DND-41 (cell line): ENCODE results near the gene KANSL1.
"Not testable (repeated sequence)": the region's sequence is repeated elsewhere in the genome, so short reads cannot be mapped to it uniquely, and the experiment has no call there.

ENCODE experiments used
- ATAC-seq: fragments of 200-7000 bp; cut with Tn5 transposase; 3 replicates; pipeline ENCODE4 v1.9.1; 2021; ENCODE audit warnings: low read depth; ENCODE audit not compliant: insufficient read depth
- DNase-seq: peaks from one replicate; pipeline ENCODE4 v3.0.0-alpha.2; 2020
- H2AFZ ChIP-seq: 2 replicates; pipeline ENCODE4 v1.6.0; 2012; ENCODE audit warnings: low read depth, low read length
- H3K27ac ChIP-seq: 2 replicates; pipeline ENCODE4 v1.5.1; 2012; ENCODE audit warnings: low read length, inconsistent platforms
- H3K27me3 ChIP-seq: fragments of 200-600 bp; sonication (generic); 2 replicates; pipeline ENCODE4 v1.6.0; 2012; ENCODE audit warnings: low read length, mild to moderate bottlenecking, inconsistent platforms; ENCODE audit not compliant: insufficient read depth, poor library complexity
- H3K36me3 ChIP-seq: 2 replicates; pipeline ENCODE4 v1.5.1; 2012; ENCODE audit warnings: low read length, inconsistent platforms; ENCODE audit not compliant: insufficient read depth
- H3K4me1 ChIP-seq: 2 replicates; pipeline ENCODE4 v1.5.1; 2012; ENCODE audit warnings: mild to moderate bottlenecking, low read length; ENCODE audit not compliant: insufficient read depth
- H3K4me2 ChIP-seq: 2 replicates; pipeline ENCODE4 v1.6.0; 2012; ENCODE audit warnings: mild to moderate bottlenecking, moderate library complexity, low read length, inconsistent platforms; ENCODE audit not compliant: insufficient read depth
- H3K4me3 ChIP-seq, 2 experiments: fragments of 200-600 bp in 1 of 2; shearing (Covaris generic) in 1 of 2; 2 replicates each; pipeline ENCODE4 v1.5.1; 2012 to 2016; ENCODE audit warnings: inconsistent platforms in 2 of 2, low read length in 2 of 2, mild to moderate bottlenecking in 2 of 2, low read depth in 1 of 2, moderate library complexity in 1 of 2
- H3K79me2 ChIP-seq: 2 replicates; pipeline ENCODE4 v1.6.0; 2012; ENCODE audit warnings: low read length, inconsistent platforms; ENCODE audit not compliant: insufficient read depth
- H3K9ac ChIP-seq: 2 replicates; pipeline ENCODE4 v1.6.0; 2012; ENCODE audit warnings: low read depth, mild to moderate bottlenecking, inconsistent platforms, low read length, moderate library complexity
- H3K9me3 ChIP-seq: 2 replicates; pipeline ENCODE4 v1.5.1; 2012; ENCODE audit warnings: low read length, moderate library complexity, mild to moderate bottlenecking, inconsistent platforms; ENCODE audit not compliant: insufficient read depth, severe bottlenecking
- H4K20me1 ChIP-seq: 2 replicates; pipeline ENCODE4 v1.6.0; 2012; ENCODE audit warnings: low read length; ENCODE audit not compliant: insufficient read depth
- CTCF ChIP-seq: IDR thresholded peaks from 2 replicates; pipeline ENCODE4 v1.5.1; 2012; ENCODE audit warnings: borderline replicate concordance, low read length, moderate library complexity, mild to moderate bottlenecking; ENCODE audit not compliant: poor library complexity, severe bottlenecking; ENCODE audit errors: extremely low read depth
- EZH2 ChIP-seq: IDR thresholded peaks from 3 replicates; pipeline ENCODE4 v1.6.1; 2012; ENCODE audit warnings: borderline replicate concordance, low read depth, mild to moderate bottlenecking, moderate library complexity, low read length, inconsistent platforms; ENCODE audit not compliant: severe bottlenecking

Gene KANSL1

DNA sequence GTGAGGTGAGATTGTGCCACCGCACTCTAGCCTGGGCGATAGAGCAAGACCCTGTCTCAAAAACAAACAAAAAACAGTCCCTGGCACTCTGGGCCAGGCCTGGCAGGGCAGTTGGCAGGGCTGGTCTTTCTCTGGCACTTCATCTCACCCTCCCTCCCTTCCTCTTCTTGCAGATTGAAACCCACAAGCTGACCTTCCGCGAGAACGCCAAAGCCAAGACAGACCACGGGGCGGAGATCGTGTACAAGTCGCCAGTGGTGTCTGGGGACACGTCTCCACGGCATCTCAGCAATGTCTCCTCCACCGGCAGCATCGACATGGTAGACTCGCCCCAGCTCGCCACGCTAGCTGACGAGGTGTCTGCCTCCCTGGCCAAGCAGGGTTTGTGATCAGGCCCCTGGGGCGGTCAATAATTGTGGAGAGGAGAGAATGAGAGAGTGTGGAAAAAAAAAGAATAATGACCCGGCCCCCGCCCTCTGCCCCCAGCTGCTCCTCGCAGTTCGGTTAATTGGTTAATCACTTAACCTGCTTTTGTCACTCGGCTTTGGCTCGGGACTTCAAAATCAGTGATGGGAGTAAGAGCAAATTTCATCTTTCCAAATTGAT lies 169.3 kb downstream of the KANSL1 start:
- no peaks in the 10 kb centered on the region for H3K9me3 ChIP-seq
- no peak overlapping the region for H3K4me2 ChIP-seq
- no peak for DNase-seq
- ATAC-seq: no peak
- H3K9ac ChIP-seq: no peak overlapping the region
- H3K27me3 ChIP-seq: no peaks in the 10 kb centered on the region
- TF ChIP-seq CTCF: no peak
- TF ChIP-seq EZH2: no peak
- no peak overlapping the region for H3K4me3 ChIP-seq
- H3K79me2 ChIP-seq: no peaks in the 10 kb centered on the region
- H3K27ac ChIP-seq: no peak overlapping the region
- peaks cover 15% of the 10 kb centered on the region; the same call in 1 of the 2 replicates for H4K20me1 ChIP-seq
- H3K36me3 ChIP-seq: peaks cover 29% of the 10 kb centered on the region
- H3K4me1 ChIP-seq: no peaks in the 10 kb centered on the region
- no peak overlapping the region for H2AFZ ChIP-seq

- ATAC-seq, H2AFZ ChIP-seq, DNase-seq, H3K79me2 ChIP-seq, H3K9ac ChIP-seq, H3K4me2 ChIP-seq, H3K9me3 ChIP-seq, H3K4me1 ChIP-seq, H3K4me3 ChIP-seq, H3K27ac ChIP-seq, H3K27me3 ChIP-seq: not testable (repeated sequence)
- H4K20me1 ChIP-seq: peaks cover 15% of the 10 kb centered on the region; the same call in 1 of the 2 replicates
- peaks cover 24% of the 10 kb centered on the region for H3K36me3 ChIP-seq
Observed at GRCh38 chr17:46023366-46023765, 169.9 kb downstream of the KANSL1 start.

DNA sequence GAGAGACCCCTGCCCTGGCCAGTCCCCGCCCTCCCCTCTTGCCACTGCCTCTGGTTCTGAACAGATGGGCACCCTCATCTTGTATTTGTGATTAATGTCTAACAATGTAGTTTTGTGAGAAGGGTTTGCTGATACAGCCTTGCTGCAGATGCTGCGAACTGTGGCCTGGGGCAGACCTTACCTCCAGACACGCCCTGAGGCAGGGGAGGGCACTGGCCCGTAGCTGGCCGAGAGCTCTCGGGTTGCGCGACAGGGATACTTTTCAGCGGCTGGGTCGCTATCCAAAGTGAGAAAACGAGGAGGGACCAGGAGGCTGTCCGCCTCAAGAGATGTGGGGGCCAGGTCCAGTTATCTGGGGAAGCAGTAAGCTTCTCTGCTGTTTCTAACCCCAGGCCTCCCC lies 172.2 kb downstream of the KANSL1 start:
- no peaks in the 10 kb centered on the region for H3K27me3 ChIP-seq
- peaks cover 3% of the 10 kb centered on the region; the same call in 1 of the 2 replicates for H3K36me3 ChIP-seq
- no peak overlapping the region for H3K9ac ChIP-seq
- H3K4me2 ChIP-seq: no peak overlapping the region
- no peak for TF ChIP-seq CTCF
- no peak for TF ChIP-seq EZH2
- no peak overlapping the region for H3K4me3 ChIP-seq
- H3K27ac ChIP-seq: no peak overlapping the region
- no peaks in the 10 kb centered on the region for H4K20me1 ChIP-seq
- no peaks in the 10 kb centered on the region for H3K79me2 ChIP-seq
- no peaks in the 10 kb centered on the region for H3K9me3 ChIP-seq
- ATAC-seq (no peak), DNase-seq (no peak)
- no peaks in the 10 kb centered on the region for H3K4me1 ChIP-seq
- H2AFZ ChIP-seq: no peak overlapping the region

GRCh38 chr17:46020023-46020761 lies 173.0 kb downstream of the KANSL1 start:
- no peaks in the 10 kb centered on the region for H3K79me2 ChIP-seq
- no peak overlapping the region for H3K9ac ChIP-seq
- H3K4me2 ChIP-seq: no peak overlapping the region
- no peak overlapping the region for H3K27ac ChIP-seq
- no peak overlapping the region for H3K4me3 ChIP-seq
- ATAC-seq (peak; percentile 53; the same call in 1 of the 3 replicates), DNase-seq (no peak)
- H3K4me1 ChIP-seq: no peaks in the 10 kb centered on the region
- no peak overlapping the region for H2AFZ ChIP-seq
- H3K9me3 ChIP-seq: no peaks in the 10 kb centered on the region
- peaks cover 3% of the 10 kb centered on the region; the same call in 1 of the 2 replicates for H3K36me3 ChIP-seq
- no peaks in the 10 kb centered on the region for H3K27me3 ChIP-seq
- H4K20me1 ChIP-seq: no peaks in the 10 kb centered on the region
- TF ChIP-seq CTCF (no peak), EZH2 (no peak)

DNA sequence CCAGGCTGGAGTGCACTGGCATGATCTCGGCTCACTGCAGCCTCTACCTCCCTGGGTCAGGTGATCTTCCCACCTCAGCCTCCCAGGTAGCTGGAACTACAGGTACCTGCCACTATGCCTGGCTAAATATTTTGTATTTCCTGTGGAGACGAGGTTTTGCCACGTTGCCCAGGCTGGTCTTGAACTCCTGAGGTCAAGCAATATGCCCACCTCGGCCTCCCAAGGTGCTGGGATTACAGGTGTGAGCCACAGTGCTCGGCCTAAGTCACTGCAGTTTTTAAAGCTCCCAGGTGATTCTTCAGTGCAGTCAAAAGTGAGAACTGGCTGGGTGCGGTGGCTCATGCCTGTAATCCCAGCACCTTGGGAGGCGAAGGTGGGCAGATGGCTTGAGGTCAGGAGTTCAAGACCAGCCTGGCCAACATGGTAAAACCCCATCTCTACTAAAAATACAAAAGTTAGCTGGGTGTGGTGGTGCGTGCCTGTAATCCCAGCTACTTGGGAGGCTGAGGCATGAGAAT lies 173.8 kb downstream of the KANSL1 start:
- not testable (repeated sequence) for H3K4me1 ChIP-seq, DNase-seq, H3K4me2 ChIP-seq, ATAC-seq, H4K20me1 ChIP-seq, H3K79me2 ChIP-seq, H3K9ac ChIP-seq, H3K27ac ChIP-seq, H2AFZ ChIP-seq, H3K27me3 ChIP-seq, H3K4me3 ChIP-seq, H3K9me3 ChIP-seq, H3K36me3 ChIP-seq
